Glutamatergic neuron (in vitro differentiated cells): Measurements from ENCODE around the gene MIGA1. TPM values are rescaled to one million over a fixed set of nuclear protein-coding genes. Genes with fewer than 3 reads are reported as not detected.
"Not testable (repeated sequence)": the region's sequence is repeated elsewhere in the genome, so short reads cannot be mapped to it uniquely, and the experiment has no call there.

Experiments used
- DNase-seq: peaks from one replicate; pipeline ENCODE4 v3.0.0; 2022
- H3K27ac Mint-ChIP-seq: one replicate; pipeline ENCODE4 v1.8.0; 2020; ENCODE audit warnings: mild to moderate bottlenecking, mixed read lengths, inconsistent platforms; ENCODE audit not compliant: unreplicated experiment
- H3K27me3 Mint-ChIP-seq: one replicate; pipeline ENCODE4 v1.8.0; 2020; ENCODE audit warnings: mild to moderate bottlenecking, moderate library complexity, mixed read lengths, inconsistent platforms; ENCODE audit not compliant: unreplicated experiment
- H3K36me3 Mint-ChIP-seq: one replicate; pipeline ENCODE4 v1.8.0; 2020; ENCODE audit warnings: mild to moderate bottlenecking, mixed read lengths, inconsistent platforms; ENCODE audit not compliant: unreplicated experiment
- H3K4me1 Mint-ChIP-seq: one replicate; pipeline ENCODE4 v1.8.0; 2020; ENCODE audit warnings: mild to moderate bottlenecking, low read depth, mixed read lengths, inconsistent platforms; ENCODE audit not compliant: unreplicated experiment
- H3K4me3 Mint-ChIP-seq: one replicate; pipeline ENCODE4 v1.8.0; 2020; ENCODE audit warnings: mild to moderate bottlenecking, mixed read lengths, inconsistent platforms; ENCODE audit not compliant: unreplicated experiment
- H3K9me3 Mint-ChIP-seq: one replicate; pipeline ENCODE4 v1.8.0; 2020; ENCODE audit warnings: mild to moderate bottlenecking, moderate library complexity, mixed read lengths, inconsistent platforms; ENCODE audit not compliant: unreplicated experiment
- total RNA-seq: library from RNA; stranded (reverse); fragmentation: NEBNext Ultra II Directional; extraction: Animal tissue kit (Norgen Biotek cat#: 25700); gene quantifications from one replicate; pipeline ENCODE4 v1.2.1, GENCODE V29; 2021; ENCODE audit not compliant: unreplicated experiment
- TF ChIP-seq, protein P1 (sequence below): fragments of 200-600 bp; sonication (generic); IDR thresholded peaks from one replicate; pipeline ENCODE4 v1.5.0; 2021; ENCODE audit not compliant: partially characterized antibody, unreplicated experiment

The MIGA1 gene
- total RNA-seq, 1 donor from 2014 or later: 10.2 TPM

DNA sequence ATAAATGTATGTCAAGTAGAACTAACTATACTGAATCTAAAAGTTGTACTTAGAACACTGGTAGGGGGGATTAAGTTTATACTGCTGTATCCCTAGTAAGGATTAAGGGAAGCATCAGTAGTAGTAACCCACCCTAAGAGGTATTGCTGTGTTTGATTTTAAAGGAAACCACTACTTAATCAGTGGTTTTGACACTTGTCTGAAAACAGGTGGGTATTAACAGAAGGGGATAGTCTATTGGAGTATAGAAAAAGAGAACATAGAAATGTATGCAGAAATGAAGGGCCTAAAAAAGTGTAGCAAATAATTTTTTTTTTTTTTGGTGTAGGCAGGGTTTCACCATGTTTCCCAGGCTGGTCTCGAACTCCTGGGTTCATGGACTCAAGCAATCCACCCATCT is 2.2 kb downstream of the MIGA1 start:
- Mint-ChIP-seq H3K27ac (no peak overlapping the region), H3K9me3 (peaks cover 3% of the 10 kb centered on the region), H3K36me3 (peaks cover 14% of the 10 kb centered on the region), H3K27me3 (peaks cover 2% of the 10 kb centered on the region), H3K4me1 (peaks cover 2% of the 10 kb centered on the region), H3K4me3 (no peak overlapping the region)
- DNase-seq: no peak
- TF ChIP-seq, protein P1, sequence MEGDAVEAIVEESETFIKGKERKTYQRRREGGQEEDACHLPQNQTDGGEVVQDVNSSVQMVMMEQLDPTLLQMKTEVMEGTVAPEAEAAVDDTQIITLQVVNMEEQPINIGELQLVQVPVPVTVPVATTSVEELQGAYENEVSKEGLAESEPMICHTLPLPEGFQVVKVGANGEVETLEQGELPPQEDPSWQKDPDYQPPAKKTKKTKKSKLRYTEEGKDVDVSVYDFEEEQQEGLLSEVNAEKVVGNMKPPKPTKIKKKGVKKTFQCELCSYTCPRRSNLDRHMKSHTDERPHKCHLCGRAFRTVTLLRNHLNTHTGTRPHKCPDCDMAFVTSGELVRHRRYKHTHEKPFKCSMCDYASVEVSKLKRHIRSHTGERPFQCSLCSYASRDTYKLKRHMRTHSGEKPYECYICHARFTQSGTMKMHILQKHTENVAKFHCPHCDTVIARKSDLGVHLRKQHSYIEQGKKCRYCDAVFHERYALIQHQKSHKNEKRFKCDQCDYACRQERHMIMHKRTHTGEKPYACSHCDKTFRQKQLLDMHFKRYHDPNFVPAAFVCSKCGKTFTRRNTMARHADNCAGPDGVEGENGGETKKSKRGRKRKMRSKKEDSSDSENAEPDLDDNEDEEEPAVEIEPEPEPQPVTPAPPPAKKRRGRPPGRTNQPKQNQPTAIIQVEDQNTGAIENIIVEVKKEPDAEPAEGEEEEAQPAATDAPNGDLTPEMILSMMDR: no peak

DNA sequence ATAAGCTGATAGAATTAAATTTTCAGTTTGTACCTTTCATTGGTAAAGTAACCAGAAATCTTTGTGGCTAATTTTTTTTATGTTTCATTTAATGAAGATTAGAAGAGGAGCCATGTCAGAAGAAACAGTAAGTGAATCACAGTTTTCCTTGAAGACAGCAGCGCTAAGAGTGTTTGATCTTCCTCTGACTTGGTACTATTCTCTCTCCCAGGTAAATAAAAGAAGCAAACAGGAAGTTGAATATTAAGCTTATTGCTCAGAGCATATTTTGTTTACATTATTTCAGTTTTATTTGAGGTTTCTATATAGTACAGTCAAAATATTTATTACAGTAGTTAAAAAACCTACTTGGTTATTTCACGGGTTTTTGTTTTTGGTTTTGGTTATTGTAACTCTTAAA is 3.7 kb downstream of the MIGA1 start:
- Mint-ChIP-seq H3K27ac (no peak overlapping the region), H3K27me3 (peaks cover 2% of the 10 kb centered on the region), H3K4me1 (peaks cover 2% of the 10 kb centered on the region), H3K4me3 (no peak overlapping the region), H3K36me3 (peaks cover 17% of the 10 kb centered on the region), H3K9me3 (peaks cover 4% of the 10 kb centered on the region)
- no peak for DNase-seq
- TF ChIP-seq, protein P1: no peak

DNA sequence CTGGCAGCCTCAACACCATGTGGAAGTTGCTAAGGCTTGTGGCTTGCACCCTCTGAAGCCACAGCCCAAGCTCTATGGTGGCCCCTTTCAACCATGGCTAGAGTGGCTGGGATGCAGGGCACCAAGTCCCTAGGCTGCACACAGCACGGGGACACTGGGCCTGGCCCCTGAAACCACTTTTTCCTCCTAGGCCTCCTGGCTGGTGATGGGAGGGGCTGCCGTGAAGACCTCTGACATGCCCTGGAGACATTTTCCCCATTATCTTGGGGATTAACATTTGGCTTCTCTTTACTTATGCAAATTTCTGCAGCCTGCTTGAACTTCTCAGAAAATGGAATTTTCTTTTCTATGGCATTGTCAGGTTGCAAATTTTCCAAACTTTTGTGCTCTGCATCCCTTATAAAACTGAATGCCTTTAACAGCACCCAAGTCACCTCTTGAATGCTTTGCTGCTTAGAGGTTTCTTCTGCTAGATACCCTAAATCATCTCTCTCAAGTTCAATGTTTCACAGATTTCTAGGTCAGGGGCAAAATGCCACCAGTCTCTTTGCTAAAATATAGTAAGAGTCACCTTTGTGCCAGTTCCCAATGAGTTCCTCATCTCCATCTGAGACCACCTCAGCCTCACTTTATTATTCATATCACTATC is 6.8 kb downstream of the MIGA1 start:
- peaks cover 23% of the 10 kb centered on the region for H3K36me3 Mint-ChIP-seq
- not testable (repeated sequence) for H3K27ac Mint-ChIP-seq, H3K4me1 Mint-ChIP-seq, H3K4me3 Mint-ChIP-seq, DNase-seq, H3K9me3 Mint-ChIP-seq, H3K27me3 Mint-ChIP-seq

DNA sequence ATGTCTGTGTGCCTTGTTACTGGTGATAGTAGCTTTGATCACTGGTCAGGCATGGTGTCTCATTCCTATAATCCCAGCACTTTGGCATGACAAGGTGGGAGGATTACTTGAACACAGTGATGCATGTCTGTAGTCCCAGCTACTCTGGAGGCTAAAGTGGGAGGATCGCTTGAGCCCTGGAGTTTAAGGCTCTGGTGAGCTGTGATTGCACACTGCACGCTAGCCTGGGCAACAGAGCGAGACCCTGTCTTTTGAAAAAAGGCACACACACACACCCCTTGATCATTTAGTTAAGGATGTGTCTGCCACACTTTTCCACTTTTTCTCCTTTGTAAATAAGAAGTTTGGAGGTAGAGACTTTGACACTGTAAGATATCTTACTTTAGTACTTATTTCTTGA is 15.1 kb downstream of the MIGA1 start:
- Mint-ChIP-seq H3K9me3 (no peaks in the 10 kb centered on the region), H3K4me1 (no peaks in the 10 kb centered on the region), H3K36me3 (no peaks in the 10 kb centered on the region), H3K27me3 (no peaks in the 10 kb centered on the region), H3K27ac (no peak overlapping the region), H3K4me3 (no peak overlapping the region)
- DNase-seq: no peak
- TF ChIP-seq, protein P1: no peak

DNA sequence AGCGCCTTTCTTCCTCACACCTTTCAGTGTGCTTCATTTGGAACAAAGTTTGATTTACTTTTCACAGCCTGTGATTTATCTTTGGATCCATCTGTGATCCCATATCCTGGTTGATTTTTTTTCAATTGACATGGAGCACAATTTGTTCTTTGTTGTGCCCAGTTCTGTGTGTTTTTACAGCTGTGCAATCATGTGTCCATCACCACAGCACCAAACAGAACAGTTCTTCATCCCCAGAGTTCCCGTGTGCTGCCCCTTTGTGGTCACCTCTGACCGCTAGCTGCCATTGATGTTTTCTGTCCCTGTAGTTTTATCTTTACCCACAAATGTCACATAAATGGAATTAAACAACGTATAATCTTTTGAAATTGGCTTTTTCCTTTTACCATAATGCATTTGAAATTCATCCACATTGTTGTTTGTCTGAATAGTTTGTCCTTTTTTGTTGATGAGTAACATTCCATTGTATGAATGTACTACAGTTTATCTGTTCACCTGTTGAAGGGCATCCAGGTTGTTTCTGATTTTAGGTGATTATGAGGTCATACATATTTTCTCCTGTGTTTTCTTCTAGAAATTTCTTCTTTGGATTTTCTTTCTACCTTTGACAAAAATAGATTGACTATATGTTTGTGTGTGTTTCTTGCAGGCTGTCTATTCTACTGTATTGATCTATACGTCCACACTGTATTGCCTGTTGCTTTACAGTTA is 17.4 kb downstream of the MIGA1 start:
- TF ChIP-seq, protein P1: no peak
- H3K4me1 Mint-ChIP-seq: no peaks in the 10 kb centered on the region
- no peaks in the 10 kb centered on the region for H3K9me3 Mint-ChIP-seq
- no peak overlapping the region for H3K27ac Mint-ChIP-seq
- no peak overlapping the region for H3K4me3 Mint-ChIP-seq
- no peaks in the 10 kb centered on the region for H3K27me3 Mint-ChIP-seq
- DNase-seq: no peak
- no peaks in the 10 kb centered on the region for H3K36me3 Mint-ChIP-seq
